Measurements from ENCODE around the gene STOX1.
"Not testable (repeated sequence)": the region's sequence is repeated elsewhere in the genome, so short reads cannot be mapped to it uniquely, and the experiment has no call there.

Gene STOX1

DNA sequence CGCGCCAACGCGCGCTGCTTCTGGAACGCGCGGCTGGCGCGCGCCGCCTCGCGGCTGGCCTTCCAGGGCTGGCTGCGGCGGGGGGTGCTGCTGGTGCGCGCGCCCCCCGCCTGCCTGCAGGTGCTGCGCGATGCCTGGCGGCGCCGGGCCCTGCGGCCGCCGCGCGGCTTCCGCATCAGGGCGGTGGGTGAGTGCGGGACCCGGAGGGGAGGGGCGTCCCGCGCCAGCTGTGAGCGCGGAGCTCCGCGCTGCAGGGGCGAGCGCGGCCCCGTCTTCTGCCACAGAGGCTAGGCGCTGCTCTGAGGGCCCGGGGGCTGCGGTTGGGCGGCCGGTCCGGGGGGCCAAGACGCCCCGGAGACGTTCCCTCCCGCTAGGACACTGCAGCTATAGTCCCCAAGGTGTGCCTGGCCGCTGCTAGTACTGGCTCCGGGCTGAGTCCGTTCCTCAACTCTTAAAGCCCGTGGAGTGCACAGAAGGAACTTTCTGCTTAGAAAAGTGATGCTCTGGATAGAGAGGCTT lies 811 bp downstream of the STOX1 start:
- FAIRE-seq; DNase-seq (ENCODE audit: insufficient read length, low spot score): not testable (repeated sequence)

DNA sequence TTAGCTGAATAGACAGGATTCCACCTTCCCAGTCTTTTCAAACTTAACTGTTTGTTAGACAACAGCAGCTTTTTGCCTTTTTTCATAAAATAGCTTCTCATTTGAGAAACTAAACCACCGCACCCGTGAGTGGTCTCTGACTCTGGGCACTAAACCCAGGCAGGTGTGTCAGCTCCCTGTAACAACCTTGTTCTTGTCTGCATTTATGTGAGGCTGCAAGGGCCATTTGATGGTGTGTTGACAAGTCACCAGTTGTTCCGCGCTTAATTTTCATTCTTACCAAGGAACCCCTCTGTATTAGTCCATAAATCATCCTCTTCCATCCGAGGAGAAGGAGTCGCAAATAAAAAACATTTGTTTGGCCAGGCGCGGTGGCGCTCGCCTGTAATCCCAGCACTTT lies 1.5 kb downstream of the STOX1 start:
- FAIRE-seq (no peak), DNase-seq (ENCODE audit: insufficient read length, low spot score) (no peak)

GRCh38 chr10:68829521-68829920 lies 2.2 kb downstream of the STOX1 start:
- DNase-seq (ENCODE audit: insufficient read length, low spot score) = no peak
- FAIRE-seq = no peak

GRCh38 chr10:68829952-68830351 lies 2.6 kb downstream of the STOX1 start:
- no peak for FAIRE-seq
- no peak for DNase-seq (ENCODE audit: insufficient read length, low spot score)

DNA sequence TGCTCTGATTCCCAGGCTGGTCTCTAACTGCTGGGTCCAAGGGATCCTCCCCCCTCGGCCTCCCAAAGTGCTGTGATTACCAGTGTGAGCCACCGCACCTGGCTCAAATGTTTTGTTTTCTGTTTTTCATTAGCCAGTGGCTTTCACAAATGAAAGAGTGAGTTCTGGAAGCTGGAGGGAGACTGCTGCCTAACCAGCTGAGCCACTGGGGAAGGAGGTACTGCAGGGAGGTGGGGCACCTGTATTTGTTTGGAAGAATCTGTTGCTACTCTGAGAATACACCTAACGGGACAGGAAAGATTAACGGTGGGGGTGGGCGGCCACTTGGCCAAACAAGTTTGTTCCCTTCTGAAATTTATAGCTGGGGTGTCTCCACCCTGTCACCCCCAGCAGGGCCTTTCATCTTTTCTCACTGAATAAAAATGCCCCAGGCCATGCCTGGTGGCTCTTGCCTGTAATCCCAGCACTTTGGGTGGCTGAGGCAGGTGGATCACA lies 4.7 kb downstream of the STOX1 start:
- DNase-seq (ENCODE audit: insufficient read length, low spot score) = no peak
- FAIRE-seq = no peak

DNA sequence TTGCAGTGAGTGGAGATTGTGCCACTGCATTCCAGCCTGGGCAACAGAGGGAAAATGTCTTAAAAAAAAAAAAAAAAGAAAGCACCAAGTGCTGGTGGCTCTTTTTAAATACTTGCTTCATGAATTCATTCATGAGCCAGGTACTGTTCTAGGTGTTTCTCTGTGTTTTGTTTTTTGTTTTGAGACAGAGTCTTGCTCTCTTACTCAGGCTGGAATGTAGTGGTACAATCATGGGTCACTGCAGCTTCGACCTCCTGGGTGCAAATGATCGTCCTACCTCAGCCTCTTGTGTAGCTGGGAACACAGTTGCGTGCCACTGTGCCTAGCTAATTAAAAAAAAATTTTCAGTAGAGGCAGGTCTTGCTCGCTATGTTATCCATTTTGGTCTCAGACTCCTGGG lies 5.3 kb downstream of the STOX1 start:
- DNase-seq (ENCODE audit: insufficient read length, low spot score) (no peak), FAIRE-seq (no peak)

DNA sequence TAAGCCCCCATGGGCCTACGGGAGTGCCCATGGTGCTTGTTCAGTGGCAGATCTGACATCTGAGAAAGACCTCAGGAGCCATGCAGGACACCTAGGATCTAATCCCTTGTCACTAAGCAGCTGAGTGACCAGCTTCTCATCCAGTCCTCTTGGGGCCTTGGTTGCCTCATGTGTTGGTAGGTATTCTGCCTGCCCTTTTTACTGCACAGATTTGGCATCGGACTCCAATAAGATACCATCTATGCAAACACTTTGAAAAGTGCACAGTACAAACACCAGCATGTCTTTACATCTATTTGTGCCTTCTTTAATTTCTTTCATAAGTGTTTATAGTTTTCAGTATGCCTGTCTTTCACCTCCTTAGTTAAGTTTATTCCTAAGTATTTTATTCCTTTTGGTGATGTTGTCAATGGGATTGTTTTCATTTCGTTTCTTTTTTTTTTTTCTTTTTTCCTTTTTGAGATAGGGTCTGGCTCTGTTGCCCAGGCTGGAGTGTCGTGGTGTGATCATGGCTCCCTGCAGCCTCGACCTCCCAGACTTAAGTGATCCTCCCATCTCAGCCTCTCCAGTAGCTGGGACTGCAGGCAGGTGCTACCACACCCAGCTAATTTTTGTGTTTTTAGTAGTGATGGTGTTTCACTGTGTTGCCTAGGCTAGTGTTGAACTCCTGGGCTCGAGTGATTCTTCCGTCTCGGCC lies 10.4 kb downstream of the STOX1 start:
- FAIRE-seq = no peak
- DNase-seq (ENCODE audit: insufficient read length, low spot score) = no peak

DNA sequence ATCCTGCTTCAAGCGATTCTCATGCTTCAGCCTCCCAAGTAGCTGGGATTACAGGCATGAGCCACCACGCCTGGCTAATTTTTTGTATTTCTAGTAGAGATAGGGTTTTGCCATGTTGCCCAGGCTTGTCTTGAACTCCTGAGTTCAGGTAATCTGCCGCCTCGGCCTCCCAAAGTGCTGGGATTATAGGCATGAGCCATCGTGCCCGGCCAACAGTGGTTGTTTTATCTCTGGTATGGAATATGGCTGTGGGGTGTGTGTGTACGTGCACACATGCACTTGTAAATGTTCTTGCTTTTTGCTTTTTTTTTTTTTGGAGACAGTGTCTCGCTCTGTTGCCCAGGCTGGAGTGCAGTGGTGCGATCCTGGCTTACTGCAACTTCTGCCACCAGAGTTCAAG lies 13.3 kb downstream of the STOX1 start:
- not testable (repeated sequence) for FAIRE-seq

DNA sequence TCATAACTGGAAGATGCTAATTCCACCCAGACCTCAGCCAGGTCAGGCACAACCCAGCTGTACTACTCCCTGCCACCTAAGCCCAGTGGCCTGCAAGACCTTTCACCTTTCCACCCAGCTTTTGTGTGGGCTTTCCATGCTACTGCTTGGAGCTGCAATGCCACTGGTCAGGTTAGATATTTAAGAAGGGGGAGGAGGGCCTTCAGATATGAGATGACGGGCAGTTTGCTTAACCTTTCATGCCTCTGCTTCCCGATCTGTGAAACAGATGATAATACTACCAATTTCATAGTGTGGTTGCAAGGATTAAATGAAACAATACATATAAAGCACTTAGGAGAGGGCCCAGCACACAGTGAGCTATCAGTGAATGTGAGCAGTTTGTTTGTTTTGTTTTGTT lies 20.9 kb downstream of the STOX1 start:
- FAIRE-seq (no peak), DNase-seq (ENCODE audit: insufficient read length, low spot score) (no peak)

More for the DNA sequence above, 13.3 kb downstream of the STOX1 start:
- not testable (repeated sequence) for DNase-seq (ENCODE audit: insufficient read length, low spot score)

GRCh38 chr10:68848806-68849205 lies 21.5 kb downstream of the STOX1 start:
- DNase-seq (ENCODE audit: insufficient read length, low spot score) = no peak
- no peak for FAIRE-seq

DNA sequence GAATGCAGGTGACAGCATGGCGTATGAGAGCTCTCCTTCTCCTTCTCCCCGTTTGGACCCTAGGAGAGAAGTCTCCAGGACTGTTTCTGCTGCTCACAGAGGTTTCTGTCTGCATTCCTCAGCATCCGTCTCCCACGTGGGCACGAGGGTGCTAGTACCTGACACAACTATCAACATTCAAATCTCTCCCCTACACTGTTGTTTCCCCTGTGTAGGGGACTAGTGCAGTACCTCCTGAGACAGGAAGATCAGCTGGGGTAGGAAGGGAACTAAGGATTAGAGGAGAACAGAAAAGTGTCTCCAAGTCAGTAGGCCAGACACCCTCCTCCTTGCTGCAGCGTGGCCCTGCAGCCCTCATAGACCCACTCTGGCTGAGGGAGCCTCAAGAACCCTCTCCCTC lies 29.0 kb downstream of the STOX1 start:
- DNase-seq (ENCODE audit: insufficient read length, low spot score) (no peak), FAIRE-seq (no peak)

GRCh38 chr10:68857005-68857404 lies 29.7 kb downstream of the STOX1 start:
- no peak for FAIRE-seq

GRCh38 chr10:68861253-68861652 lies 33.9 kb downstream of the STOX1 start:
- DNase-seq (ENCODE audit: insufficient read length, low spot score) = no peak
- FAIRE-seq = no peak

More at GRCh38 chr10:68857005-68857404, 29.7 kb downstream of the STOX1 start:
- DNase-seq (ENCODE audit: insufficient read length, low spot score) = no peak

GRCh38 chr10:68864611-68865010 lies 37.3 kb downstream of the STOX1 start:
- DNase-seq (ENCODE audit: insufficient read length, low spot score) (no peak), FAIRE-seq (no peak)

GRCh38 chr10:68868173-68868572 lies 40.8 kb downstream of the STOX1 start:
- not testable (repeated sequence) for FAIRE-seq; DNase-seq (ENCODE audit: insufficient read length, low spot score)

DNA sequence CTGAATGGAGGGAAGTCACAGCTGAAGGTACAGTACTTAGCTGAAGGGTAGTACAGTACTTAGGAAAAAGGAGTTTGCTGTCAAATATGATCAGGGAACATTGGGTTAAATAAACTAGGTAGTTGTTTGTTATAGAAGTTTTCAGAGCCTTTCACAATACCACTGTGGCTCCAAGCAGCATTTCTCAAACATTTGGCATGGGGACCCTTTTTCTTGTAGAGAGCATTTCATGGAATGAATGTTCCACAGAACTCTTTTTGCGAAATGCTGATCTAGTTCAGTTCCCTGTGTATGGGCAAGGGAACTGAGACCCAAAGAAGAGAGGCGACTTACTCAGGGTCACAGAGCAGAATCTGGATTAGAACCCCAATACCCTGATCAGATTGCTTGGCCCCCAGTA lies 42.3 kb downstream of the STOX1 start:
- FAIRE-seq (no peak), DNase-seq (ENCODE audit: insufficient read length, low spot score) (no peak)

- no peak for FAIRE-seq
- DNase-seq (ENCODE audit: insufficient read length, low spot score) = no peak
Observed at GRCh38 chr10:68870061-68870460, 42.7 kb downstream of the STOX1 start.

DNA sequence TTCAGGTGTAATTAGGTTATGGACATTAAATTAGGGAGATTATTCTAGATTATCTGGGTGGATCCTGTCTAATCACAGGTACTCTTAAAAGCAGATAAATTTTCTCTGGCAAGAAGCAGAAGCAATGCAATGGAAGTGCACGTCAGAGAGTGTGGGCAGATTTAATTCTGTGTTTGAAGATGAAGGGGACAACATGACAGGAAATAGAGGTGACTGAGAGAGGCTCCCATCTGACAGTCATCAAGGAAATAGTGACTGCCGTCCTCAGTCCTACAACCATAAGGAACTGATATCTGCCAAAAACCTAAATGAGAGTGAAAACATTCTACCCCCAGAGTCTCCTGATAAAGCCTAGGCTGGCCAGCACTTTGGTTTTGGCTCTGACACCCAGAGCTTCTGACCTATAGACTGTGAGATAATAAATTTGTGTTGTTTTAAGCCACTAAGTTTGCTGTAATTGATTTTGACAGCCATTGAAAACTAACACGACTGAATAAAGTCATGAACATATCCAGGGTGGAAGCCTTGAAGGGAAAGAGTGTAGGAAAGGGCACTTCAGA lies 43.3 kb downstream of the STOX1 start:
- FAIRE-seq (no peak), DNase-seq (ENCODE audit: insufficient read length, low spot score) (no peak)

- DNase-seq (ENCODE audit: insufficient read length, low spot score) (no peak), FAIRE-seq (no peak)
Observed at GRCh38 chr10:68871105-68871711, 43.9 kb downstream of the STOX1 start.

GRCh38 chr10:68871731-68872342 lies 44.5 kb downstream of the STOX1 start:
- FAIRE-seq (no peak), DNase-seq (ENCODE audit: insufficient read length, low spot score) (no peak)

All from GM19239 (cell line).